ENCODE results near the gene TOP1. TPM values are rescaled to one million over a fixed set of nuclear protein-coding genes. Genes with fewer than 3 reads are reported as not detected.

Gene TOP1
- total RNA-seq, 1 experiment from 2014 or later, result 144 TPM

- no peak for TF ChIP-seq CTCF (IDR thresholded peaks at IDR 0.05; ENCODE audit: insufficient read depth in 1 of 2, low read depth in 1 of 2, low read length in 1 of 2, severe bottlenecking in 1 of 2, unreplicated experiment in 1 of 2)
- ChIA-PET CTCF (interaction anchor here (1.0 to 1.5 kb wide), 4 partner anchors 91 to 198 kb away, joined by 3 to 6 read pairs (median 4); no protein-coding TSS in a partner anchor), POLR2A (interaction anchor here (0.6 to 0.7 kb wide), 2 partner anchors 122 to 160 kb away, joined by 3 to 4 read pairs; no protein-coding TSS in a partner anchor)
- Mint-ChIP-seq H3K27me3 (ENCODE audit: insufficient read depth, unreplicated experiment) (no peaks in the 10 kb centered on the region), H3K4me1 (ENCODE audit: low read depth, unreplicated experiment) (peaks cover 4% of the 10 kb centered on the region), H3K36me3 (ENCODE audit: insufficient read depth, unreplicated experiment) (peaks cover 18% of the 10 kb centered on the region), H3K9me3 (ENCODE audit: unreplicated experiment) (no peaks in the 10 kb centered on the region), H3K4me3 (ENCODE audit: unreplicated experiment) (no peak overlapping the region), H3K27ac (ENCODE audit: unreplicated experiment) (no peak overlapping the region)
- Histone ChIP-seq H3K4me1 (peaks cover 12% of the 10 kb centered on the region), H3K36me3 (ENCODE audit: control insufficient read depth, insufficient read depth, low read length) (0 out of 2 replicates have a peak, but pooled peaks cover 4% of the 10 kb centered on the region), H3K4me3 (ENCODE audit: low read depth, low read length) (no peak overlapping the region), H3K27me3 (replicated peaks; ENCODE audit: control insufficient read depth, insufficient read depth, low read length) (no peaks in the 10 kb centered on the region), H3K9me3 (no peaks in the 10 kb centered on the region)
- no peak for DNase-seq
- no TSS peak for BruUV-seq (replicated peaks)
- intact Hi-C loops (cut with micrococcal nuclease; ENCODE audit: unreplicated experiment), result no loop called here
Measured at GRCh38 chr20:41141153-41141815, 112.7 kb downstream of the TOP1 start.

GRCh38 chr20:41142245-41142644 lies 113.6 kb downstream of the TOP1 start:
- TF ChIP-seq CTCF (IDR thresholded peaks at IDR 0.05; ENCODE audit: insufficient read depth in 1 of 2, low read depth in 1 of 2, low read length in 1 of 2, severe bottlenecking in 1 of 2, unreplicated experiment in 1 of 2), result no peak
- Mint-ChIP-seq H3K27ac (ENCODE audit: unreplicated experiment) (no peak overlapping the region), H3K27me3 (ENCODE audit: insufficient read depth, unreplicated experiment) (no peaks in the 10 kb centered on the region), H3K9me3 (ENCODE audit: unreplicated experiment) (no peaks in the 10 kb centered on the region), H3K4me3 (ENCODE audit: unreplicated experiment) (no peak overlapping the region), H3K4me1 (ENCODE audit: low read depth, unreplicated experiment) (no peaks in the 10 kb centered on the region), H3K36me3 (ENCODE audit: insufficient read depth, unreplicated experiment) (peaks cover 14% of the 10 kb centered on the region)
- Histone ChIP-seq H3K27me3 (replicated peaks; ENCODE audit: control insufficient read depth, insufficient read depth, low read length) (no peaks in the 10 kb centered on the region), H3K4me3 (ENCODE audit: low read depth, low read length) (no peak overlapping the region), H3K9me3 (no peaks in the 10 kb centered on the region), H3K4me1 (peaks cover 10% of the 10 kb centered on the region), H3K36me3 (ENCODE audit: control insufficient read depth, insufficient read depth, low read length) (0 out of 2 replicates have a peak, but pooled peaks cover 4% of the 10 kb centered on the region)
- no peak for DNase-seq
- BruUV-seq (replicated peaks), result no TSS peak
- CTCF ChIA-PET, result interaction anchor here (0.5 to 1.5 kb wide), 6 partner anchors 15 to 198 kb away, joined by 3 to 6 read pairs (median 4); partner anchors contain the start of gene LPIN3
- intact Hi-C loops (cut with micrococcal nuclease; ENCODE audit: unreplicated experiment), result no loop called here
- POLR2A ChIA-PET, result no interaction called here

GRCh38 chr20:41142919-41143318 lies 114.3 kb downstream of the TOP1 start:
- H3K4me1 ChIP-seq, result peaks cover 10% of the 10 kb centered on the region
- Mint-ChIP-seq H3K4me3 (ENCODE audit: unreplicated experiment) (no peak overlapping the region), H3K4me1 (ENCODE audit: low read depth, unreplicated experiment) (no peaks in the 10 kb centered on the region), H3K27me3 (ENCODE audit: insufficient read depth, unreplicated experiment) (no peaks in the 10 kb centered on the region), H3K9me3 (ENCODE audit: unreplicated experiment) (no peaks in the 10 kb centered on the region), H3K27ac (ENCODE audit: unreplicated experiment) (no peak overlapping the region), H3K36me3 (ENCODE audit: insufficient read depth, unreplicated experiment) (peaks cover 14% of the 10 kb centered on the region)
- no peaks in the 10 kb centered on the region for H3K9me3 ChIP-seq
- no TSS peak for BruUV-seq (replicated peaks)
- TF ChIP-seq CTCF (IDR thresholded peaks at IDR 0.05; ENCODE audit: insufficient read depth in 1 of 2, low read depth in 1 of 2, low read length in 1 of 2, severe bottlenecking in 1 of 2, unreplicated experiment in 1 of 2), result no peak
- no peak overlapping the region for H3K4me3 ChIP-seq (ENCODE audit: low read depth, low read length)
- H3K36me3 ChIP-seq (ENCODE audit: control insufficient read depth, insufficient read depth, low read length), result 0 out of 2 replicates have a peak, but pooled peaks cover 4% of the 10 kb centered on the region
- intact Hi-C loops (cut with micrococcal nuclease; ENCODE audit: unreplicated experiment), result no loop called here
- DNase-seq, result no peak
- ChIA-PET POLR2A (no interaction called here), CTCF (interaction anchor here (0.9 to 2.4 kb wide), 5 partner anchors 8 to 198 kb away, joined by 3 to 9 read pairs (median 4); partner anchors contain the start of gene LPIN3)
- H3K27me3 ChIP-seq (replicated peaks; ENCODE audit: control insufficient read depth, insufficient read depth, low read length), result no peaks in the 10 kb centered on the region
